Measurements from ENCODE around the gene LRRC59.
A peak's percentile ranks its signal among the peaks of the same experiment; 100 is the strongest.
"Not testable (repeated sequence)": the region's sequence is repeated elsewhere in the genome, so short reads cannot be mapped to it uniquely, and the experiment has no call there.

Gene LRRC59

GRCh38 chr17:50407921-50408320 lies 10.6 kb upstream of the LRRC59 start:
- Mint-ChIP-seq H3K4me3 (no peak overlapping the region), H3K36me3 (ENCODE audit: low read depth) (no peaks in the 10 kb centered on the region), H3K27ac (no peak overlapping the region), H3K4me1 (ENCODE audit: low read depth) (no peaks in the 10 kb centered on the region), H3K9me3 (no peaks in the 10 kb centered on the region), H3K27me3 (peaks cover 11% of the 10 kb centered on the region)

DNA sequence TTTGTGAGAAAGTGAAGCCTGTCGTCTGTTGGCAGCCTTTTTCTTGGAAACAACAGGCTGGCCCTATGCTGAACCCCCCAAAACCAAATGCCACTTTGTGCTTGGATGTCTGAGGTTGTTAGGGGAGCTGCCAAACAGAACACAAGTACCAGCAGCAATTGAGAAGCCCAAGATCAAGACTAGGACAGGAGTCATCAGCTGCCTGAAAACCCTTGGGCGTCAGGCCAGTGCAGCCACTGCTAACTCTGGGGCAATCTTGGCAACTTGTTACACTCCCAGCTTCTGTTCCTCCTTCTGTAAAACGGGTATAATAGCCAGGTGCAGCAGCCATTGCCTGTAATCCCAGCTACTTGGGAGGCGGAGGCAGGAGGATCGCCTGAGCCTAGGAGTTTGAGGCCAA lies 9.3 kb upstream of the LRRC59 start:
- H3K4me3 Mint-ChIP-seq: no peak overlapping the region

DNA sequence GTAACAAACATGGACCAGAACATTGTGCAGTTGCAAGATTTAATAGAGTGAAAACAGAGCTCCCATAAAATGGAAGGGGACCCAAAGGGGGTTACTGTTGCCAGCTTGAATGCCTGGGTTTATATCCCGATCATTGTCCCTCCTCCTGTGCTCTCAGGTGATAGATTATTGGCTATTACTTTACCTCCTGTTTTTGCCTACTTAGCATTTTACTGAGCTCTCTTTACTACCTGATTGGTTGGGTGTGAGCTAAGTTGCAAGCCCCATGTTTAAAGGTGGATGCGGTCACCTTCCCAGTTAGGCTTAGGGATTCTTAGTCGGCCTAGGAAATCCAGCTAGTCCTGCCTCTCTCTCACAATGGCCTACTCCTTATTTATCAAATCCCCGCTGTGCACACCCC lies 8.0 kb upstream of the LRRC59 start:
- H3K4me3 Mint-ChIP-seq; H3K27ac Mint-ChIP-seq; H3K9me3 Mint-ChIP-seq; H3K27me3 Mint-ChIP-seq; H3K36me3 Mint-ChIP-seq (ENCODE audit: low read depth); H3K4me1 Mint-ChIP-seq (ENCODE audit: low read depth): not testable (repeated sequence)

More for the DNA sequence above, 9.3 kb upstream of the LRRC59 start:
- no peaks in the 10 kb centered on the region for H3K36me3 Mint-ChIP-seq (ENCODE audit: low read depth)
- H3K9me3 Mint-ChIP-seq: no peaks in the 10 kb centered on the region
- H3K27me3 Mint-ChIP-seq: peaks cover 8% of the 10 kb centered on the region
- no peaks in the 10 kb centered on the region for H3K4me1 Mint-ChIP-seq (ENCODE audit: low read depth)
- no peak overlapping the region for H3K27ac Mint-ChIP-seq

GRCh38 chr17:50399591-50399990 lies 2.3 kb upstream of the LRRC59 start:
- H3K4me3 Mint-ChIP-seq, H3K27me3 Mint-ChIP-seq, H3K27ac Mint-ChIP-seq, H3K9me3 Mint-ChIP-seq: not testable (repeated sequence)
- peaks cover 20% of the 10 kb centered on the region for H3K4me1 Mint-ChIP-seq (ENCODE audit: low read depth)
- H3K36me3 Mint-ChIP-seq (ENCODE audit: low read depth): peaks cover 16% of the 10 kb centered on the region

DNA sequence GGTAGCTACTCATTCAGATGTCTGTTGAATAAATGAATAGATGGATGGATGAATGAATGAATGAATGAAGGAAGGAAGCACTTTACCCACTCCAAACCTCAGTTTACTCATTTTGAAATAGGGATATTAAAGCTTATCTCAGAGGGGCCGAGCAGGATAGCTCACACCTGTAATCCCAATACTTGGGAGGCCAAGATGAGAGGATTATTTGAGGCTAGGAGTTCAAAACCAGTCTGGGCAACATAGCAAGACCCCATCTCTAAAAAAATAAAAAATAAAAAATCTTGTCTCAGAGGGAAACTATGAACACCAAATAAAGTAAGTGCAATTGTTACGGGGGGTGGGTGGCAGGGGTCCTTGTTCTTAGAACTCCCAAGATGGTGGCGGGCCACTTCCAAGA lies 1.3 kb upstream of the LRRC59 start:
- H3K27ac Mint-ChIP-seq, H3K4me3 Mint-ChIP-seq, H3K9me3 Mint-ChIP-seq, H3K27me3 Mint-ChIP-seq: not testable (repeated sequence)
- peaks cover 21% of the 10 kb centered on the region for H3K4me1 Mint-ChIP-seq (ENCODE audit: low read depth)
- H3K36me3 Mint-ChIP-seq (ENCODE audit: low read depth): peaks cover 25% of the 10 kb centered on the region

- Mint-ChIP-seq H3K4me1 (ENCODE audit: low read depth) (peaks cover 27% of the 10 kb centered on the region), H3K4me3 (peak overlapping the region; percentile 86), H3K36me3 (ENCODE audit: low read depth) (peaks cover 32% of the 10 kb centered on the region), H3K9me3 (no peaks in the 10 kb centered on the region), H3K27me3 (no peaks in the 10 kb centered on the region), H3K27ac (peak overlapping the region; percentile 17)
Measured at GRCh38 chr17:50397919-50398285, 579 bp upstream of the LRRC59 start.

- no peaks in the 10 kb centered on the region for H3K9me3 Mint-ChIP-seq
- peaks cover 28% of the 10 kb centered on the region for H3K4me1 Mint-ChIP-seq (ENCODE audit: low read depth)
- no peaks in the 10 kb centered on the region for H3K27me3 Mint-ChIP-seq
- H3K36me3 Mint-ChIP-seq (ENCODE audit: low read depth): peaks cover 43% of the 10 kb centered on the region
- peak overlapping the region; percentile 86 for H3K4me3 Mint-ChIP-seq
- peak overlapping the region; percentile 79 for H3K27ac Mint-ChIP-seq
Measured at GRCh38 chr17:50396261-50397110, 837 bp downstream of the LRRC59 start.

- Mint-ChIP-seq H3K36me3 (ENCODE audit: low read depth) (peaks cover 59% of the 10 kb centered on the region), H3K27ac (peak overlapping the region; percentile 61)
Measured at GRCh38 chr17:50394711-50395110, 2.6 kb downstream of the LRRC59 start.

GRCh38 chr17:50393700-50394099 lies 3.6 kb downstream of the LRRC59 start:
- Mint-ChIP-seq H3K27me3 (no peaks in the 10 kb centered on the region), H3K9me3 (no peaks in the 10 kb centered on the region), H3K4me3 (no peak overlapping the region), H3K4me1 (ENCODE audit: low read depth) (peaks cover 28% of the 10 kb centered on the region), H3K36me3 (ENCODE audit: low read depth) (peaks cover 67% of the 10 kb centered on the region), H3K27ac (no peak overlapping the region)

More at GRCh38 chr17:50394711-50395110, 2.6 kb downstream of the LRRC59 start:
- no peaks in the 10 kb centered on the region for H3K27me3 Mint-ChIP-seq
- peaks cover 28% of the 10 kb centered on the region for H3K4me1 Mint-ChIP-seq (ENCODE audit: low read depth)
- H3K9me3 Mint-ChIP-seq: no peaks in the 10 kb centered on the region
- H3K4me3 Mint-ChIP-seq: peak overlapping the region; percentile 86

GRCh38 chr17:50392621-50393020 lies 4.7 kb downstream of the LRRC59 start:
- no peak overlapping the region for H3K27ac Mint-ChIP-seq
- peaks cover 78% of the 10 kb centered on the region for H3K36me3 Mint-ChIP-seq (ENCODE audit: low read depth)
- no peaks in the 10 kb centered on the region for H3K9me3 Mint-ChIP-seq

GRCh38 chr17:50389534-50389933 lies 7.8 kb downstream of the LRRC59 start:
- no peaks in the 10 kb centered on the region for H3K9me3 Mint-ChIP-seq
- peaks cover 91% of the 10 kb centered on the region for H3K36me3 Mint-ChIP-seq (ENCODE audit: low read depth)
- H3K27me3 Mint-ChIP-seq: no peaks in the 10 kb centered on the region
- H3K4me1 Mint-ChIP-seq (ENCODE audit: low read depth): peaks cover 8% of the 10 kb centered on the region
- no peak overlapping the region for H3K4me3 Mint-ChIP-seq
- H3K27ac Mint-ChIP-seq: no peak overlapping the region

More at GRCh38 chr17:50392621-50393020, 4.7 kb downstream of the LRRC59 start:
- no peak overlapping the region for H3K4me3 Mint-ChIP-seq
- H3K27me3 Mint-ChIP-seq: no peaks in the 10 kb centered on the region
- peaks cover 25% of the 10 kb centered on the region for H3K4me1 Mint-ChIP-seq (ENCODE audit: low read depth)

DNA sequence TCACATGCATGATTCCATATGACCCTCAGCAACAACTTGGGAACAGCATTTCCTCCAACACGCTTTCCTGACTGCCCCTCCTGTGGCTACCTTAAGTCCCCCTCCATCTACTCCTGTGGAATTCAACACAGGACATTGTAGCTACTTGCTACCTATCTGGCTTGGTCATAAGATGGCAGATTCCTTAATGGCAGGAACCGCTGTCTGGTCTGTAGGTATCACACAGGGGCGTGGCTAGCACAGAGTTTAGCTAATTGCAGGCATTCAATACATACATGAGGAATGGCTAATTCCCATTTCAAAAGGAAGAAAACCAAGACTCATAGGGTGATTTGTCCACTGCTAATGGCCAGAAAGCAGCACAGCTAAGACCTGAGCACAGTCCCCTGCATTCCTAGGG lies 8.6 kb downstream of the LRRC59 start:
- H3K36me3 Mint-ChIP-seq (ENCODE audit: low read depth): peaks cover 88% of the 10 kb centered on the region
- no peaks in the 10 kb centered on the region for H3K27me3 Mint-ChIP-seq
- peaks cover 7% of the 10 kb centered on the region for H3K4me1 Mint-ChIP-seq (ENCODE audit: low read depth)
- no peak overlapping the region for H3K27ac Mint-ChIP-seq
- H3K4me3 Mint-ChIP-seq: no peak overlapping the region
- H3K9me3 Mint-ChIP-seq: no peaks in the 10 kb centered on the region

DNA sequence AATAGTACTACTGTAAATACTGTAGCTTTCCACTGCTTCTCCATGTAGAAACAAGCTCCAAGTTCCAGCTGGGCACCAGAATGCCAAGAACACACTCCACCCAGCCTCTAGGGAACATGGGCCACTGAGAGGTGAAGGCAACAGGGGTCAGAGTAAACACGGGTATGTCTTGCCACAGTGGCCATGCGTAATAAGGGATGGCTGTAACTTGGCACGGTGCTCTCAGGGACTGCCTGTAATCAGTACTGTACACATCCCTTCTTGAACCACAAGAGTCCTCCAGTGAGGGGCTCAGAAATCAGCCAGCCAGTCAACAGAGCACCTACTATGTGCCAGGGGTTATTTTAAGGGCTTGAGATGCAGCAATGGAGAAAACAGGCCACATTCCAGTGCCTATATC lies 10.8 kb downstream of the LRRC59 start:
- H3K4me3 Mint-ChIP-seq: no peak overlapping the region
- no peaks in the 10 kb centered on the region for H3K4me1 Mint-ChIP-seq (ENCODE audit: low read depth)
- no peak overlapping the region for H3K27ac Mint-ChIP-seq
- H3K9me3 Mint-ChIP-seq: no peaks in the 10 kb centered on the region
- H3K36me3 Mint-ChIP-seq (ENCODE audit: low read depth): peaks cover 89% of the 10 kb centered on the region
- no peaks in the 10 kb centered on the region for H3K27me3 Mint-ChIP-seq

- no peaks in the 10 kb centered on the region for H3K27me3 Mint-ChIP-seq
- H3K4me1 Mint-ChIP-seq (ENCODE audit: low read depth): no peaks in the 10 kb centered on the region
- no peak overlapping the region for H3K27ac Mint-ChIP-seq
- H3K36me3 Mint-ChIP-seq (ENCODE audit: low read depth): peaks cover 92% of the 10 kb centered on the region
- H3K4me3 Mint-ChIP-seq: no peak overlapping the region
- no peaks in the 10 kb centered on the region for H3K9me3 Mint-ChIP-seq
Measured at GRCh38 chr17:50382931-50383330, 14.4 kb downstream of the LRRC59 start.

- H3K36me3 Mint-ChIP-seq (ENCODE audit: low read depth): peaks cover 82% of the 10 kb centered on the region
- H3K27ac Mint-ChIP-seq: no peak overlapping the region
- no peaks in the 10 kb centered on the region for H3K27me3 Mint-ChIP-seq
- H3K9me3 Mint-ChIP-seq: no peaks in the 10 kb centered on the region
- no peak overlapping the region for H3K4me3 Mint-ChIP-seq
- H3K4me1 Mint-ChIP-seq (ENCODE audit: low read depth): no peaks in the 10 kb centered on the region
Measured at GRCh38 chr17:50381920-50382319, 15.4 kb downstream of the LRRC59 start.

DNA sequence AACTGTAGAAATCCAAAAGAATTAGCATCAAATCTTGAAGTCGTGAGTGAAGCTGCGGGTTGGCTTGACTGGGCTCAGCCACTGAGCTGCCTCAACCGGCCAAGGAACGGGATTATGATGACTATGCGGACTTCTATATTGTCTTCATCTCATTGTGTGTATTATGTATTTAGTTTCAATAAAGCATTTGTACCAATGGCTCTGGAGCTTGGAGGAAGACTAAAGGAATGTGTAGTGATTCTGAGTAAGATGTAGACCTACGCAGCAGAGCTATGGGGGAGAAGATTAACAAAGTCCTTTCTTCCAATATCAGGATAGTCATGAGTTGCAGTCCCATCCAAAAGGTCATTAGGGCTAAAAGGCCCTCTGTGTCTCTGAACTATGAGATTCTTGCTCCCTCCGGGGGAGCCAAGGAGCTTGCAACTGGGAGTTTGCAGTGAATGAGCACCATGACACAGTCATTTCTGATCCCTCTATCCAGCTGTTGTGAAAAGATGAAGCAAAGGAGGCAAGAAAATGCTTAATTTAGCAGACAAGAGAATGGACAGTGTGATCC lies 16.0 kb downstream of the LRRC59 start:
- no peak overlapping the region for H3K27ac Mint-ChIP-seq
- no peaks in the 10 kb centered on the region for H3K9me3 Mint-ChIP-seq
- H3K27me3 Mint-ChIP-seq: no peaks in the 10 kb centered on the region
- H3K36me3 Mint-ChIP-seq (ENCODE audit: low read depth): peaks cover 78% of the 10 kb centered on the region
- no peaks in the 10 kb centered on the region for H3K4me1 Mint-ChIP-seq (ENCODE audit: low read depth)
- no peak overlapping the region for H3K4me3 Mint-ChIP-seq

All from stimulated activated naive CD8-positive, alpha-beta T cell treated with anti-CD3 and anti-CD28 coated beads, Interleukin-15, Interleukin-2, amounts not matched to agents 100 ng/mL and 50 ng/mL, for 24 hours (primary cell).